Inflammatory macrophage treated with lipopolysaccharide for 4 hours (primary cell): Measurements from ENCODE around the gene EEA1.
A peak's percentile ranks its signal among the peaks of the same experiment; 100 is the strongest.
"Not testable (repeated sequence)": the region's sequence is repeated elsewhere in the genome, so short reads cannot be mapped to it uniquely, and the experiment has no call there.

Source experiments
- DNase-seq: peaks from one replicate; pipeline ENCODE4 v3.0.0-alpha.2; 2020

EEA1 gene

GRCh38 chr12:92928962-92929915 is at the start of gene EEA1:
Gene EEA1, minus strand, starts transcription at chr12:92929295. Its CDS starts 229 bp downstream, at chr12:92929066.
- DNase-seq = peak; percentile 99

DNA sequence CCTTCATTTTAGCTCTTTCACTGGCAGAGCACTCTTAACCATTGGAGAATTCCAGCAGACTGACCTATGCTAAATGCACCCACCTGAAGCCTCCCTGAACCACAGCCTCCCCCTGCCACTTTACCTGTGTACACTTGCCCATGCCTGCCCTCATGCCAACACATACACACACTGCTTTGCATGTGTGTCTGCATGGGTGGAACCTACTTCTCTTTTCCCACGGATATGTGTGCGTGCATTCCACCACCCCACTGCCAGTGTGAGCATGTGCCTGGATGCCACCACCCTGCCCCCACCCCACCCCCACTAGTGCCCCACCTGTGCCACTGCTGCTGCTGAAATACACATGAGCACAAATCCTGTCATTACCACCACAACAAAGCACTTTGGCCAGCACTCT is 49.5 kb upstream of the EEA1 start:
- no peak for DNase-seq

DNA sequence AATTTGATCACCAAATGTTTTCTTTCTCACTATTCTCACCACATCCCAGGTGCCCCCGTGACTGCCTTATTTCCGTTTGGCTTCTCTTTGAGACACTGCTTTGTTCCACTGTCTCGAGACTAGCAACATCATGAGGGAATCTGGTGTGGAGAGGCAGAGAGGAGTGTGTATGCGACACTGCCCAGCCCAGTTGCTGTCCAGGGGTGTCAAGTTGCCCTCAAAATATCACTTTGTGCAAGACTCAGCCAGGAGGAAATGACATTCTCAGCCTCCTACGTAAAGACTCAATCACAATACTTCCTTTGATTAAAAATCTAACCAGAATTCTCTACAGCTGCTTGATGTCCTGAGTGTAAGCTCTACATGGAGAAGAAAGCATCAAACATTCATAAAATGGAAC is 48.2 kb upstream of the EEA1 start:
- DNase-seq = no peak

DNA sequence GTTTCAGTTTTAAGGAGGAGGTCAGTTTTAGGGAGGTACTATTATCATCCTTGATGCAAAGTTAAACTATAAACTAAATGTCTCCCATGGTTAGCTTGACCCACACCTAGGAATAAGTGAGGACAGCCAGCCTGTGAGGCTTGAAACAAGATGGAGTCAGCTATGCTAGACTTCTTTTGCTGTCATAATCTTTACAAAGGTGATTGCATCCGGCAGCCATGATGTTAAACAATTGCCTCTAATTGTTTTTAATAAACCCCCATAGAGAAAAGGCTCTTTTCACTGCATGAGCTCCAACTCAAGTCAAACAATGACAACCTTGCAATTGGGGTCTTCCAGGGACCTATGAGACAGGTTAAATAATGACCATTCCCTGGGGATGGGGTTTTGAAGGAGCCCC is 45.7 kb upstream of the EEA1 start:
- no peak for DNase-seq

- DNase-seq = peak; percentile 78
These were observed 44.5 kb upstream of the EEA1 start for GRCh38 chr12:92973614-92974013.

- DNase-seq = peak; percentile 51
These were observed 42.9 kb upstream of the EEA1 start for GRCh38 chr12:92971859-92972524.

DNA sequence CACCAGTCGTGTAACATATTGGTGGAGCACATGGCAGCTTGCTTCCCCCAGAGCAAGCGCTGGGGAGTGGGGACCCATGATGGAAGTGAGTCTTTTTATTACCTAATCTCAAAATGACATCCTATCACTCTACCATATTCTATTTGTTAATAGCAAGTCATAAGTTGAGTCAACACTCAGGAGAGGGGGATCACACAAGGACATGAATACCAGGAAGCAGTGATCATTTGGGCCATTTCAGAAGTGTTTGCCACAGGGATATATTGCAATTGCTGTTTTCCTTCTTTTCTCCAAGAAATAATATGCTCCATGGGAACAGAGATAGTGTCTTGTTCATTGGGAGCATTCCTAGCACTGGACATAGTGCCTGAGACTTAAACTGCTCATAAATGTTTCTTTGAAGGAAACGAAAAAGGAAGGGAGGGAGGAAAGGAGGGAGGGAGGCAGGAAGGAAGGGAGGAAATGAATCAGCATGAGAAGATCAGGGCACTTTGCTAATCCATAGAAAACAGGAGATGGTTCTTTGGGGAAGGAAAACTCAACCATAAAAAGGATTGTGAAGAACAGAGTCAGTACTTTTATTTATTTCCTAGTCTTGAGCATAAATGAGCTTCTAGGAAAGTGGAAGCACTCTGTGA is 39.2 kb upstream of the EEA1 start:
- peak; percentile 62 for DNase-seq

DNA sequence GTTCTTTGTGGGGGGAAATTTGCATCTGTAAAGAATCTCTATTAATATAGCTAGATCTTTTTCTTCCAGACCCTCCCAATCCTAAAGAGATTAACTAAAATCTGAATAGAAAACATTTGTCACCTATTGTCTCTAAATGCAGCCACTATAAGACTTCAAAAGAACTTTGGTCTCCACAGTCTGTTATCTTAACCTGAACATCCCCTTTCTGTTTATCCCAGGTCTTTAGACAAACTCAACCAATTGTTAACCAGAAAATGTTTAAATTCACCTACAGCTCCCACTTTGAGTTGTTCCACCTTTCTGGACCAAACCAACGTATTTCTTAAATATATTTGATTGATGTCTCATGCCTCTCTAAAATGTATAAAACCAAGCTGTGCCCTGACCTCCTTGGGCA is 35.3 kb upstream of the EEA1 start:
- DNase-seq = not testable (repeated sequence)

DNA sequence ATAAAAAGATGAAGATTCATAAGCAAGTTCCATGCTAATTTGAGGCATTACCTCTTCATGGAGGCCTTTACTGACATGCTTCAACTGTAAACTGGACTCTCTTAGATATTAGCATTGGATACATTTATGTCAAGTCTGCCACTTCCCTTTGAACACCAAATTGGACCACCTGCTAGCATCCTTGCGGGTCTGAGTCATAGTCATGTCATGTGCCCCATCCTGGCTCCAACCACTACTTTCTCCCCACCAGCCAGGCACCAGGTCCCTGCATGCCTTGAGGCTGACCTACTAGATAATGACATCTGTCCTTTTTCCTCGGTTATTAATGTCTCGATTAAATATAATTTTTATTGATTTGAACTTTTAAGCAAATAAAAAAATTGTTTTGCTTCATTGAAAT is 32.9 kb upstream of the EEA1 start:
- DNase-seq = no peak

- DNase-seq = peak; percentile 30
These were observed 27.0 kb upstream of the EEA1 start for GRCh38 chr12:92955997-92956663.

DNA sequence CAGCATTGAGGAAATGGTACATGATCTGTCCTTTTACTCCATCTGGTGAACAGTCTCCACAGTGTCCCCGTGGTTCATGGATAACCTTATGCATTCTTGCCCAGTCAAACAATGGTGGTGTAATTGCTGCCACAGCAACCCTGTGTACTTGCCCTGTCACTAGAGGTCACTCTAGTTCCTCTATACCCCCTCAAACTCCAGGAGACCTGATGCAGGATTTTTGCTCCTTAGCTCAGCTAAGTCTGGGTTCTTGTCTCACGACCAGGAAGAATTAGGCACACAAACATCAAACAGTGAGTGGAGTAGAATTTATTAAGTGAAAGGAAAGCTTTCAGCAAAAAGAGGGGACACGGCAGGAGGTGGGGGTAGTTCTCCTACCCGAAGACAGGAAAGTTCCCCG is 24.7 kb upstream of the EEA1 start:
- DNase-seq = peak; percentile 6

DNA sequence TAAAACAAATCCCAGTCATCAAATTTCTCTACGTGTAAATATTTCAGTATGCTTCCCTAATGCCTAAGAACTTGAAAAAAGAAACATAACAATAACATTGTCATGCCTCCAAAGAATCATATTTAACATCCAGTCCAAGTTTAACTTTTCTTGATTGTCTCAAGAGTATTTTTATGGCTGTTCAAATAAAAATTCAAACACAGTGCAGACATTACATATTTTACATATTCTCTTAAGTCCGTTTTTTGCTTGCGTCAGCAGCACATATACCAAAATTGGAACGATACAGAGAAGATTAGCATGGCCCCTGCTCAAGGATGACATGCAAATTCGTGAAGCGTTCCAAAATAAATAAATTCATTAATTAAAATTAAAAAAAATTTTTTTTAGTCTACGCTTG is 23.3 kb upstream of the EEA1 start:
- DNase-seq = no peak

DNA sequence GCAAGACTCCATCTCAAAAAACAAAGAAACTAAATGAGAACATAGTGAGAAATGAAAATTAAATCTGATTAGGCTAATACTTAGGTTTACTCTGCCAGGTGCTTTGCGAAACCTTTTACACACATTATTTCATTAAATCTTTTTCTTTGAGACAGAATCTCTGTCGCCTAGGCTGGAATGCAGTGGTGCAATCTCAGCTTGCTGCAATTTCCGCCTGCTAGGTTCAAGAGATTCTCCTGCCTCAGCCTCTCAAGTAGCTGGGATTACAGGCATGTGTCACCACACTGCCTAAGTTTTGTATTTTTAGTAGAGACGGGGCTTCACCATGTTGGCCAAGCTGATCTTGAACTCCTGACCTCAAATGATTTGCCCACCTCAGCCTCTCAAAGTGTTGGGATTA is 21.9 kb upstream of the EEA1 start:
- no peak for DNase-seq

DNA sequence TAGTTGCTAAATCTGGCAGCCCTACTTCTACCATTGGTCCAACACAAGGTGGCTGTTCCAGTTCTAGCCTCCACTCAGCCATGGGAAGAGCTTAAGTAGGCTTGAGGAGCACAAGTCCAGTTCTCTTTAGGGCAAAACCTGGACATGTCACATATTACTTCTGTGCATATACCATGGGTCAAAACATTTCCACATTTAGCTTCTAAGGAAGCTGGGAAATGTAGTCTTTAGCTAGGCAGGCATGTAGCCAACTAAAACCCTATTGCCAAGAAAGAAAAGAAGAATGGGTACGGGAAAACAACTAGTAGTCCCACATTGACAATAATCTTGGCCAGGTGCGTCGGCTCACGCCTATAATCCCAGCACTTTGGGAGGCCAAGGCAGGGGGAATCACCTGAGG is 20.9 kb upstream of the EEA1 start:
- DNase-seq = no peak

- DNase-seq = no peak
These were observed 20.4 kb upstream of the EEA1 start for GRCh38 chr12:92949466-92949865.

DNA sequence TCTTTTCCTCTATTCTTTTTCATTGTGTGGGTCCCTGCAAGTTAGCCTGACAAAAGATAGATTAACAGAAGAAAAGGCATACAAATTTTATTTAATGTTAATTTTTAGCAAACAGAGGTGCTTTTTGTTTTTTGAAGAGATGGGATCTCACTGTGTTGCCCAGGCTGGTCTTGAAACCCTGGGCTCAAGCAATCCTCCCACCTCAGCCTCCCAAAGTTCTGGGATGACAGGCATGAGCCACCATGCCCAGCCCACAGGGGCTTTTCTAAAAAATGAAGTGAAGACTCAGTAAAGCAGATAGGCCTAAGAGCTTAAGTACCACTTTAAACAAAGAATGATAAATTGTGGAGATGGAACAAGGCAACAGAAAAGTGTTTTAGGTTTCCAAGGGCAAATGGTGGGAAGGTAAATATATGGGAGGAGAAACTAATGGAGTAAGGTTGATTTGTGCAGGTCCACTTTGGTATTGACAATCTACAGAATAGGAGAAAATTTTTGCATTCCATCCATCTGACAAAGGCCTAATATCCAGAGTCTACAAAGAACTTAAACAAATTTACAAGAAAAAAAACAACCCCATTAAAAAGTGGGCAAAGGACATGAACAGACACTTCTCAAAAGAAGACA is 18.6 kb upstream of the EEA1 start:
- no peak for DNase-seq

- no peak for DNase-seq
These were observed 16.6 kb upstream of the EEA1 start for GRCh38 chr12:92945659-92946220.

DNA sequence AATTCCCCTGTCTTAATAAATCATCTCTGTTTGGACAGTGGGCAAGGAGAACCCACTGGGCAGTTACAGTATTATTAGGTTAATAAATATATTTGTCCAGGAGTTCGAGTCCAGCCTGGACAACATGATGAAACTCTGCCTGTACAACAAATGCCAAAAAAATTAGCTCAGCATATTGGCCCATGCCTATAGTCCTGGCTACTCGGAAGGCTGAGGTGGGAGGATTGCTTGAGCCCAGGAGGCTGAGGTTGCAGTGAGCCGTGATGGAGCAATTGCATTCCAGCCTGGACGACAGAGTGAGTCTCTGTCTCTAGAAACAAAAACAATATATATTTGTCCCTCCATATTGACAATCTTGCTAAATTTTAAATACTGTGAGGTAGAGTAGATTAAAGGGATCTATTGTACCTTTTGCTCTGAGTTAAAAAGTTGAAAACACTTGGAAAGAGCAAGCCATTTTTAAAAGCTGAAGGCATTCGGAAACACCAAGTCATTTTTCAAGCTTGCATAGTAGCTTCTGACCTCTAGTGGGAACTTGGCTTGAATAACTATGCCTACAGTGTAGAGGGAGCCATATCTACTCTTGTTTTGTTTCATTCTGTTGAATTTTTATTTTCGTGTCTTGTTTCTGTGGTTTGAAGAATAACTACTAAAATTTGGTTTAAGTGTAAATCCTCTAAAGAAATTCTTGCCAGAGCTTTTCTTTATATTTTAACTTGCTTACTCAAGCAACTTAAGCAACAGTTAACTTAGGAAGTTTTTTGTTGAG is 14.6 kb upstream of the EEA1 start:
- no peak for DNase-seq

DNA sequence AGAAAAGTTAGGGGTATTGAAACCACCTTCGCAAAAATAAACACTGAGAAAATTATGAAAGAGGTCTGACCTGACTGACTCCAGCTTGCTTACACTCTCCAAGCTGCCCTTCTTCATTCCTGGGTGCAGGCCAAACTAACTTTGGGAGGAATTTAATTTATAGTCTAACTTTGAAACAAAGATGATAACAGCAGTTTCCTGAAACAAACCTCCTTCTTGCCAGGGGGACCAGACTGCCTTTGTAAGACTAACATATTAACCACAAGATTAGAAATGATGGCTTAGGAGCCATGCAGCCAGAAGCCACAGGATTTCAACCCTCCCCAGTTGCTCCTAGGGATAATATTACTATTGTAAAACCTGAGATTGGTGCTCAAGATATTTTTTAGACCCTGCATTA is 13.8 kb upstream of the EEA1 start:
- no peak for DNase-seq

- DNase-seq = no peak
These were observed 10.0 kb upstream of the EEA1 start for GRCh38 chr12:92939116-92939515.

DNA sequence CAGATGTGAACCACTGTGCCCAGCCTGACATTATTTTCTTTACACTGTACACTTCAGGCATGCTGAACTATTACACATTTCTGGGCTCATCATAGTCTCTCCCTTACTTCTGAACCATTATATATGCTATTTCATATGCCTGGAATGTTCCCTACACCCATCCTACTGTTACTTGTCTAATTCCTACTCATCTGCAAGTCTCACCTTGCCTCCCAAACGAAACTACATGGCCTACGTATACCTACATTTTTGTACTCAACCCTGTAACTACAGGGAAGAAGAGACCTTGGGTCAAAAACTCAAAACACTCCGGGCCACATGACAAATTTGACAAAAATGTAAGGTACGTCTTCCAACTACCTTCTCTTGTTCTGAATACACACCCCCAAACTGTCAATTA is 9.5 kb upstream of the EEA1 start:
- no peak for DNase-seq

- DNase-seq = no peak
These were observed 8.9 kb upstream of the EEA1 start for GRCh38 chr12:92938018-92938417.
